ENCODE data around the gene PLCL2. TPM values are rescaled to one million over a fixed set of nuclear protein-coding genes. Genes with fewer than 3 reads are reported as not detected.
A peak's percentile ranks its signal among the peaks of the same experiment; 100 is the strongest.

PLCL2 gene
- total RNA-seq, 2 donors from 2014 or later = 13.7 to 25.7 TPM

GRCh38 chr3:16861432-16861831, 23.3 kb upstream of the PLCL2 start:
- Histone ChIP-seq H3K27ac (no peak overlapping the region), H3K9me3 (no peaks in the 10 kb centered on the region), H3K4me3 (no peak overlapping the region), H3K4me1 (no peaks in the 10 kb centered on the region), H3K27me3 (no peaks in the 10 kb centered on the region), H3K36me3 (replicated peaks in 1 of 2; ENCODE audit: insufficient read depth in 1 of 2, low read depth in 2 of 2) (no peaks in the 10 kb centered on the region)
- ATAC-seq (no peak), DNase-seq (no peak)
- intact Hi-C loops (cut with DNase I) = no loop called here
- 89 to 94% methylated on average over 2 of the region's 2 CpGs for WGBS, 2 donors
- no peak for TF ChIP-seq CTCF (IDR thresholded peaks at IDR 0.05)
- no peak for TF ChIP-seq POLR2A (IDR thresholded peaks at IDR 0.05)

DNA sequence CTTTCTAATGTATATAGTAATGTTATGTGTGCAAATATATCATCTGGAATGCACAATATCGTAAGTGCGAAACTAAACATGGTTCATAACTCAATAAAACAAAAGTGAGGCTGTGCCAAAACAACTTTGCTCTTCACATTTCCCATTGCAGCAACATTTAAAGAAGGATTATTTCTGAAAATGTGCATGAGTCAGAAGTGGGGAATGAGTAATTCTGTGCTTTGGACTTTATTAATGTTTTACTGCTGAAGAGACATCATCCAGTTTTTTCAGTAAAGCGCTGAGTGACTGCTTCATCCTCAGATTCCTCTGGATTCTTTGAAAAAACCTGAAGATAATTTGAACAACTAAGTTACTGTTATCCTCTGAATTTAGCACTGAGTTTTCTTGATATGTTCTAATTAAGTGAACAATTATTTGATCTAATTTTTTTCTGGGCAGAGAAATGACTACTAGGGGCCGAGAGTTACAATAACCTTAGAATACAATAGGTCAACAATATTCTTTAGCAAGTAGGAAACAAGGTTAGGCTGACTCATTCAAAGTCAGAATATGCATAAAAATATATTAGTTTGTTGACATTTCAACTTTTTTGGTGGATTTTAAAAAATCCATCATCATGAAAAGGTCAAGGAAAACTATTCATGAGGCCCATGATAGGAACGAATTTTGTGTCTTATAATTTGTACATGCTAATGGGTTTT, 20.0 kb upstream of the PLCL2 start:
- Histone ChIP-seq H3K27me3 (no peaks in the 10 kb centered on the region), H3K27ac (no peak overlapping the region), H3K36me3 (replicated peaks in 1 of 2; ENCODE audit: insufficient read depth in 1 of 2, low read depth in 2 of 2) (no peaks in the 10 kb centered on the region), H3K4me1 (no peaks in the 10 kb centered on the region), H3K9me3 (no peaks in the 10 kb centered on the region), H3K4me3 (no peak overlapping the region)
- ATAC-seq (peak; percentile 42), DNase-seq (no peak)
- intact Hi-C loops (cut with DNase I) = no loop called here
- WGBS, 2 donors = 67 to 69% methylated on average over 5 of the region's 5 CpGs
- TF ChIP-seq CTCF (IDR thresholded peaks at IDR 0.05) (no peak), POLR2A (IDR thresholded peaks at IDR 0.05) (no peak)

DNA sequence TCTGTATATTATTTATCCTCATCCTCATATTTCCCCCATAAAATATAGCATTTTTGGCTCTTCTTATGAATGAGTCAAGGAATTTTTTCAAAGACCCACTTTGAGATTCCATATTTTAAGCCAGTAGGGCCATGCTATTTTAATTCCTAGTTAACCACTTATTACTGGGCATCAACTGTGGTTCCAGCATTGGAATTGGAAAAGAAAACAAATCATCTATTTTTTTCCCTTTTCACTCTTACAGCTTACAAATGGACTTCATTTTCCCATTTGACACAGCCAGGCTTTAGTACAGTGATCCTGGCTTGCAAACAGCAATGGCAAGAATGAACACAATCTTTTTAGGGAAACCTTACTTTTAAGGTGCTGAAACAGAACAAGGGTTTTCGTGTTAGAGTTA, 19.4 kb upstream of the PLCL2 start:
- H3K4me3 ChIP-seq = no peak overlapping the region
- no peak for TF ChIP-seq CTCF (IDR thresholded peaks at IDR 0.05)
- TF ChIP-seq POLR2A (IDR thresholded peaks at IDR 0.05) = no peak
- H3K4me1 ChIP-seq = no peaks in the 10 kb centered on the region
- no peaks in the 10 kb centered on the region for H3K9me3 ChIP-seq
- no peak overlapping the region for H3K27ac ChIP-seq
- intact Hi-C loops (cut with DNase I) = no loop called here
- no peak for ATAC-seq
- WGBS, 2 donors = 78 to 97% methylated on average over 1 of the region's 1 CpG
- no peaks in the 10 kb centered on the region for H3K27me3 ChIP-seq
- DNase-seq = no peak
- no peaks in the 10 kb centered on the region for H3K36me3 ChIP-seq (replicated peaks in 1 of 2; ENCODE audit: insufficient read depth in 1 of 2, low read depth in 2 of 2)

DNA sequence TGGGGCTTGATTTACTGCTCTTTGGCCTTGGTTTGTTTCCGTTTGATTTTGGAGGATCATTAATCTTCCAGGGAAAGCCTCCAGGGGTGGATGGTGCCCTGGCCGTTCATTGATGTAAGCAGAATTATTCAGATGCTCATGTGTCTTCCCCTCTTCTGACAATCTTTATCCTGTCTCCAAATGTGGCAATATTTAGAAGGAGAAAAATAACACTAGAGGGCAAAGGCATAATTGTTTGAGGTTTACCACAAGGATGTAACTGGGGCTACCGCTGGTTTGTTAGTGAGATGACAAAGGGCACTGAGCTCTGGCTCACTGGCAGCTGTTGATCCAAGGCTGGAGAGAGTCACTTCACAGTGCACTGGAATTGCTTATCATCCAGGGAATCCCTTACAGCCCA, 18.2 kb upstream of the PLCL2 start:
- Histone ChIP-seq H3K27ac (no peak overlapping the region), H3K4me1 (no peaks in the 10 kb centered on the region), H3K36me3 (replicated peaks in 1 of 2; ENCODE audit: insufficient read depth in 1 of 2, low read depth in 2 of 2) (no peaks in the 10 kb centered on the region), H3K27me3 (no peaks in the 10 kb centered on the region), H3K4me3 (no peak overlapping the region), H3K9me3 (no peaks in the 10 kb centered on the region)
- no peak for ATAC-seq
- TF ChIP-seq CTCF (IDR thresholded peaks at IDR 0.05) = no peak
- TF ChIP-seq POLR2A (IDR thresholded peaks at IDR 0.05) = no peak
- intact Hi-C loops (cut with DNase I) = no loop called here
- WGBS, 2 donors = 23 to 34% methylated on average over 3 of the region's 3 CpGs
- DNase-seq = no peak

- Histone ChIP-seq H3K27me3 (no peaks in the 10 kb centered on the region), H3K4me1 (no peaks in the 10 kb centered on the region), H3K4me3 (no peak overlapping the region), H3K36me3 (replicated peaks in 1 of 2; ENCODE audit: insufficient read depth in 1 of 2, low read depth in 2 of 2) (no peaks in the 10 kb centered on the region), H3K9me3 (no peaks in the 10 kb centered on the region), H3K27ac (no peak overlapping the region)
- TF ChIP-seq POLR2A (IDR thresholded peaks at IDR 0.05) (no peak), CTCF (IDR thresholded peaks at IDR 0.05) (no peak)
- intact Hi-C loops (cut with DNase I) = no loop called here
- DNase-seq (no peak), ATAC-seq (no peak)
- WGBS, 2 donors = 96% methylated on average over 1 of the region's 1 CpG
Observed at GRCh38 chr3:16868513-16868912, 16.2 kb upstream of the PLCL2 start.

All from body of pancreas (tissue), 4 donors.